ENCODE data around the gene KRTAP2-1.
"Not testable (repeated sequence)": the region's sequence is repeated elsewhere in the genome, so short reads cannot be mapped to it uniquely, and the experiment has no call there.

DNA sequence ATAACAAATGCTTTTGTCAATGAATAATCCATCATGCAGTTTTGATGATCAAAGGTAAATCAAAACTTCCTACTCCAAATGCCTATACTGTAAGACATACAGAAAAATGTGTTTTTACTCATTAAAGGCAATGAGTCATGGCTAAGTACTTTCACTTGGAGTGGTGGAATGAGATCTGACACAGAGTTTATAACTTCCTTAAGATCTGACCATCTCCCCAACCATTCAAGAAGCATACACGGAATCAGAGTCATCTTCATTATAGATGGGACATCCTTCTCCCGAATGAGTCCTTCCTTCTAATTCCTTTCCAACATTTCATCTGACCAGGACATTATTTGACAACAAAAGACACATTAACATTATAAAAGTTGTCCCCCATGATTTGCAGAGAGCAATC lies 36.3 kb upstream of the KRTAP2-1 start:
- TF ChIP-seq POLR2A (IDR thresholded peaks at IDR 0.05; ENCODE audit: low read length); GATA1 (IDR thresholded peaks at IDR 0.05; ENCODE audit: low read depth, low read length): not testable (repeated sequence)
